Activated CD4-positive, alpha-beta memory T cell treated with anti-CD3 and anti-CD28 coated beads, Interleukin-2, amount 10 ng/mL, durations not matched to agents 7 days and 5 days (primary cell): ENCODE data around the gene ADAM22. TPM values are rescaled to one million over a fixed set of nuclear protein-coding genes. Genes with fewer than 3 reads are reported as not detected.

Experiments
- CTCF ChIA-PET: fragments of 350-600 bp; sonication (Branson Sonifier 250); formaldehyde crosslinking; loops from one replicate; lab custom pipeline; 2021; ENCODE audit warnings: antibody characterized with exemption, inconsistent platforms; lab: Charles Lee
- POLR2A ChIA-PET: fragments of 350-600 bp; sonication (Branson Sonifier 250); formaldehyde crosslinking; loops from one replicate; lab custom pipeline; 2021; ENCODE audit warnings: antibody characterized with exemption; lab: Charles Lee
- DNase-seq: peaks from one replicate; pipeline ENCODE4 v3.0.0-alpha.2; 2020
- H3K27ac Mint-ChIP-seq: one replicate; pipeline ENCODE4 v1.8.0; 2021; ENCODE audit warnings: mild to moderate bottlenecking, mixed read lengths
- H3K27me3 Mint-ChIP-seq: one replicate; pipeline ENCODE4 v1.8.0; 2021; ENCODE audit warnings: mixed read lengths
- H3K36me3 Mint-ChIP-seq: one replicate; pipeline ENCODE4 v1.8.0; 2021; ENCODE audit warnings: low read depth, mixed read lengths
- H3K4me1 Mint-ChIP-seq: one replicate; pipeline ENCODE4 v1.8.0; 2021; ENCODE audit warnings: mixed read lengths
- H3K4me3 Mint-ChIP-seq: one replicate; pipeline ENCODE4 v1.8.0; 2021; ENCODE audit warnings: mild to moderate bottlenecking, mixed read lengths
- H3K9me3 Mint-ChIP-seq: one replicate; pipeline ENCODE4 v1.8.0; 2021; ENCODE audit warnings: mixed read lengths
- total RNA-seq, 2 experiments: library from RNA; stranded (reverse); gene quantifications; one replicate each; pipeline ENCODE4 v1.2.3, GENCODE V29; 2021

Gene ADAM22
- total RNA-seq, 2 experiments from 2014 or later: 1.1 to 1.5 TPM

DNA sequence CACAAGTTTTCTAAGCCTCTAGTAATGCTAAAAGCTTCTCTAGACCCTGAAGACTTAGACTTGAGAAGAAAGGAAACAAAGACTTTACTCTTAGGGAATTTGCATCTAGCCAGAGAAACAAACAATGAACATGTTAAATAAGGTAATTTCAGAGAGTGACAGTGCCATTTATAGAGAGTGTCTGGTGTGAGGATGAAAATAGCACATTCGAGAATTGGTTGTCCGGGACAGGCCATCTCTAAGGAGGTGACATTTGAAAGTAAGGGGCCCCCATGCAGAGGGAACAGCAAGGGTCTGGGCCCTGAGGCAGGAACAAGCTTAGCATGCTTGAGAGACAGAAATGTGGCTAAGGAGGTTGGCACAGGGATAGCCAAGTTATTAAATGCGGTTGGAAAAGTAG, 48.1 kb downstream of the ADAM22 start:
- H3K4me1 Mint-ChIP-seq: no peaks in the 10 kb centered on the region
- no peaks in the 10 kb centered on the region for H3K9me3 Mint-ChIP-seq
- H3K27me3 Mint-ChIP-seq: no peaks in the 10 kb centered on the region
- ChIA-PET CTCF (no interaction called here), POLR2A (no interaction called here)
- no peak overlapping the region for H3K4me3 Mint-ChIP-seq
- H3K27ac Mint-ChIP-seq: no peak overlapping the region
- DNase-seq: no peak
- no peaks in the 10 kb centered on the region for H3K36me3 Mint-ChIP-seq

DNA sequence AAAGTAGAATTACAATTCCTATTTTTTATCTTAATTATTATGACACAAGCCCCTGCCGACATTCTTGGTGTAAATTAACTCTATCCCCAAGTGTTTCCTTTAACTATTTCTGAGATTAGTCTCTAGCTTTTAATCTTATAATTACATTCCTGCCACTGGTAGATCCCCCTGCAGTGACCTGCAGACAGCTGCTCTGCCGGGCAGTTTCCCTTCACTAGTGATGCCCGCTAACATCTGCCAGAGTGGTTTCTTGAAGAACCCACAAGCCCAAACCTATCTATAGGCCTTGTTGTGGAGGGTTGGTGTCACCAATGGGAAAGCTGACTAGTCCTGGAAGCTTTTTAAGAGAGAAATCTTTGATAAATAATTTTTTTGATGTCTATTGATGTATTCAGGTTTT, 50.0 kb downstream of the ADAM22 start:
- Mint-ChIP-seq H3K9me3 (no peaks in the 10 kb centered on the region), H3K27ac (no peak overlapping the region), H3K4me3 (no peak overlapping the region), H3K27me3 (no peaks in the 10 kb centered on the region), H3K4me1 (no peaks in the 10 kb centered on the region), H3K36me3 (no peaks in the 10 kb centered on the region)
- POLR2A ChIA-PET: interaction anchor here (0.6 kb wide), 1 partner anchor 193 kb away, joined by 3 read pairs; no protein-coding TSS in a partner anchor
- no peak for DNase-seq
- CTCF ChIA-PET: interaction anchor here (0.5 kb wide), 1 partner anchor 1057 kb away, joined by 3 read pairs; no protein-coding TSS in a partner anchor

DNA sequence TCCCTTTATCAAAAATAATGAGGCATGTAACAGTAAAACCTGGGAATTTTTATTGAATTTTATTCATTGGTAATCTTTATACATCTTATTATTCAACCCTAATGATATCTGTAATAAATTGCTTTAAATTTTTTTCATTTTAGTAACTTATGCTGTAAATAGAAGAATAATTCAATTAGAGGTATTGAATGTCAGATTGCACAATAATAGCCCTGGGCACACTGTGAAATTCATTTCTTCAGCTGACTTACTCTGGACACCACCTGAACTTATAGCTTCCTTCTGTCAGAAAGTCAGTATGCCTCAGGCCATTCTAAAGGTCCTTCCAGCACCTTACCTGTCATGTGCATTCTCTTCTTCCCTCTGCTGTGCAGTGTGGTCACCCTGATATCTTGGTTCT, 59.2 kb downstream of the ADAM22 start:
- Mint-ChIP-seq H3K27me3 (no peaks in the 10 kb centered on the region), H3K9me3 (no peaks in the 10 kb centered on the region), H3K4me3 (no peak overlapping the region), H3K4me1 (no peaks in the 10 kb centered on the region), H3K27ac (no peak overlapping the region), H3K36me3 (no peaks in the 10 kb centered on the region)
- POLR2A ChIA-PET: no interaction called here
- CTCF ChIA-PET: no interaction called here
- DNase-seq: no peak

DNA sequence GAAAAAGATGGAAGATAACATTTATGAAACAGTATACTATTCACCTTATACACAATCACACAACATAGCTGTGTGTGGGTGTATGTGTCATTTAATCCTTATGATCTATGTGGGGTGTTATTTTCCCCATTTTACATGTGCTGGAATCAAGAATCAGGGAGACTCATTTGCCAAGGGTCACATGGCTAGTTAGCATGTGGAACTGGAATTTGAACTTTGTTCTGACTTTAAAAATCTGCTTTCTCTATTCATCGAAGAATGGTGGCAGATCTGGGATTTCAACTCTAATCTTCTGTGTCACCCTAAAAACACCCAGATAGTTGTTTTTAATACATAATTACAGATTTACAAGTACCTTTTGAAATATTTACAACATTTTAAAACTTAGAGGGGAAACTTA, 65.2 kb downstream of the ADAM22 start:
- H3K9me3 Mint-ChIP-seq: no peaks in the 10 kb centered on the region
- no peaks in the 10 kb centered on the region for H3K27me3 Mint-ChIP-seq
- DNase-seq: no peak
- H3K36me3 Mint-ChIP-seq: no peaks in the 10 kb centered on the region
- no peaks in the 10 kb centered on the region for H3K4me1 Mint-ChIP-seq
- ChIA-PET POLR2A (no interaction called here), CTCF (no interaction called here)
- H3K4me3 Mint-ChIP-seq: no peak overlapping the region
- H3K27ac Mint-ChIP-seq: no peak overlapping the region

DNA sequence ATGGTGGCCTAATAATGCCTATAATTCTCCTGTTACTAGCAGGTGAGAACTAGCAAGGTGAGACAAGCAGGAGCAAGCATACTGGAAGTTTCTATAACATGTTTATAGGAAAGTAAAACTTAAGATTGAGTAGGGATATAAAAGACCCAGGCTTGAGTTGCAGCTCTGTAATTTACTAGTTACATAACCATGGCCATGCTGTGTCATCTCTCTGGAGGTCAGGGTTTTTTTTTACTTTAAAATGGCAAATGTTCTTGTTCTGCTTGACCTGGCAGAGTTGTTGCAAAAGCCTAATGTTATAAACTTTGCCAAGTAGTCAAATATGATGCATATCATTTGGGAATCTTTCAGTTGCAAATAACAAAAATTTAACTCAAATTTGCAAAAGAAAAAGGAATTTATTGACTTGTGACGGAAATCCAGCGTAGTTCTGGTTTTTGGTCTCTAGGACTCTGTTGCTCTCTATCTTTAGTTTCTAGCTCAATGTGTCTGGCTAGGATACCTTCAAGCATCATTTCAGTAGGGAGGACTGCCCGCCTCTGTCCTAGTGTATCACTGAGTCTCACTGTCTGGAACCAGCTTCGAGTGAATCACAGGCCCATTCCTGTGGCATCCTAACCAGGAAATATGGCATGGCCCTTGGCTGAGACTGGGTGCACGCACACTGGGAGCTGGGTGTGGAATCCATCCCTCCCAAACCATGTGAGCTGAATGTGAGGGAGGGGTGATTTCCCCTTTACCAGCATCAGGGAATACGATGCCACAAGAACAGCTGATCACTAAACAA, 67.9 kb downstream of the ADAM22 start:
- Mint-ChIP-seq H3K4me1 (no peaks in the 10 kb centered on the region), H3K9me3 (no peaks in the 10 kb centered on the region), H3K27me3 (no peaks in the 10 kb centered on the region), H3K36me3 (no peaks in the 10 kb centered on the region), H3K27ac (no peak overlapping the region), H3K4me3 (no peak overlapping the region)
- DNase-seq: no peak
- CTCF ChIA-PET: no interaction called here
- POLR2A ChIA-PET: no interaction called here

DNA sequence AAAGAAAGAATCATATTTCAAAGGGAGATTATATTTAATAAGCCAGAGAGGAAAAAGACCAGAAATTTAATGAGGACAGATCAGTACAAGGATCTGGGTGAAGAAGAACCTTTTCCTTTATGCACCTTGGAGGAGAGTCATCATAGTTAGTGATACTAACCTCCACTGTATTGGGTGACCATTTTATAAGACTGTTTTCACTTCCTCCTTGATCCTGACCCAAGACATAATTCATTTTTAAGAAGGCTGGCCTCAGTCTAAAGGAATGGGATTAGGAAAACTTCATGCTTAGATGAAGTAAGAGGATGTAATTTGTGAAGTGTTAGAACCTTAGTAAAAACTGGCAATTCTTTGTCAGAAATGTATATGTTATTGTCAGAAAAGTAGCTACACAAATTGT, 68.6 kb downstream of the ADAM22 start:
- H3K27ac Mint-ChIP-seq: no peak overlapping the region
- no peaks in the 10 kb centered on the region for H3K36me3 Mint-ChIP-seq
- ChIA-PET CTCF (no interaction called here), POLR2A (no interaction called here)
- H3K4me3 Mint-ChIP-seq: no peak overlapping the region
- H3K9me3 Mint-ChIP-seq: no peaks in the 10 kb centered on the region
- no peaks in the 10 kb centered on the region for H3K27me3 Mint-ChIP-seq
- H3K4me1 Mint-ChIP-seq: no peaks in the 10 kb centered on the region
- no peak for DNase-seq

DNA sequence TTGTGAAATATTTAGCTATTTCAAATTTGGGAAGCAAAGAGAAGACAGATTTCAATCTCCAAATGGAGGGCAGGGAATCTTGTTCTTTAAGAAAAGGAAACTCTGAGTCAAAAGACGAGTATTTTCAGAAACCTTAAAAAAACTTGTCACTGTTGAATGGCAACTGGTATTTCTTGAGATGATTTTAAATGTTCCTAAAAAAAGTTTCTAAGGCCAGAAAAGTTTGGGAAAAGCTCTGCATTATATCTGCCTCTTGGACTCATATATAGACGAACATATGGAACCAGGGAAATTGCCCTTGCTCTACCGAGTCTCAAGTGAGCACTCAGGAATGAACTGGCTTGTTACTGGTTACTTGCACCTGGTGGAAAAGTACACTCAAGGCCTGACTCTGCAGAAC, 69.5 kb downstream of the ADAM22 start:
- Mint-ChIP-seq H3K27ac (no peak overlapping the region), H3K4me3 (no peak overlapping the region), H3K9me3 (no peaks in the 10 kb centered on the region), H3K36me3 (no peaks in the 10 kb centered on the region), H3K27me3 (no peaks in the 10 kb centered on the region), H3K4me1 (no peaks in the 10 kb centered on the region)
- ChIA-PET CTCF (no interaction called here), POLR2A (no interaction called here)
- DNase-seq: no peak

DNA sequence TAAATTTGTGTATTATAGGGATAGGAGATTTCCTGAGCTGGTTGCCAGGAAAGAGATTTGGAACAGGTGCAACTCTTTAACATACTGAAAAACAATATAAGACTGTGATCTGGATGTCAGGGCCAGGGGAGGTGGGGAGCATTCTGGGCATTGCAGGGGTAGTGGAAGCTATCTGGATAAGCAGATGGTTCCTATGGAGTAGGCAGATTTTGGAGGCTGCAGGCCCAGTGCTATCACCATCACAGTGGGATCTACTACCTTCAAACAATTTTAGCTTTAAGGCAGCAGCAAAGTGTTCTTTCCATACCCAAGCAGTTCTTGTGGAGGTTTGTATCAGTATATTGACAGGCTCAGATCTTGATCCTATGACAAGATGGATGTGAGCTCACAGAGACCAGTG, 71.1 kb downstream of the ADAM22 start:
- POLR2A ChIA-PET: no interaction called here
- H3K4me1 Mint-ChIP-seq: no peaks in the 10 kb centered on the region

DNA sequence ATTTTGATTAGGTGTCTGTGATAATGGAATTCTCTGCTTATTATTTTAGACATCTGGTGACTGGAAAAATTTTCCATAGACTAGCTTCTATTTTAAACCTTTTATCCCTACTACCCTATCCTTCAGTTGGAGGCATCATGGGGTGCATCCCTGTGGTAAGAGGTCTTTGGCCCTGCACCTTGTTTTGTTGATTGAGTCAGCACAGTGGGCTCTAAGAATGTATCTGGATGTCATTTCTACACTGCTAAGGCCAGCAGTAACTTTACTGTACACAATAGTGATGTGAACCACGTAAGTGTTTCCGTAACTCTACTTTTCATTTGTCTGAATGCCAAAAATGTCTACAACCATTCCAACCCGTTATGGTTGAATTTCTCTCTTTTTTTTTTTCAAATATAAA, 75.6 kb downstream of the ADAM22 start:
- DNase-seq: no peak
- Mint-ChIP-seq H3K27me3 (no peaks in the 10 kb centered on the region), H3K4me1 (no peaks in the 10 kb centered on the region), H3K9me3 (no peaks in the 10 kb centered on the region), H3K4me3 (no peak overlapping the region), H3K27ac (no peak overlapping the region), H3K36me3 (no peaks in the 10 kb centered on the region)
- ChIA-PET CTCF (no interaction called here), POLR2A (no interaction called here)

More for the DNA sequence above, 71.1 kb downstream of the ADAM22 start:
- H3K9me3 Mint-ChIP-seq: no peaks in the 10 kb centered on the region
- no peaks in the 10 kb centered on the region for H3K27me3 Mint-ChIP-seq
- no peak for DNase-seq
- no peaks in the 10 kb centered on the region for H3K36me3 Mint-ChIP-seq
- CTCF ChIA-PET: no interaction called here
- no peak overlapping the region for H3K4me3 Mint-ChIP-seq
- H3K27ac Mint-ChIP-seq: no peak overlapping the region

DNA sequence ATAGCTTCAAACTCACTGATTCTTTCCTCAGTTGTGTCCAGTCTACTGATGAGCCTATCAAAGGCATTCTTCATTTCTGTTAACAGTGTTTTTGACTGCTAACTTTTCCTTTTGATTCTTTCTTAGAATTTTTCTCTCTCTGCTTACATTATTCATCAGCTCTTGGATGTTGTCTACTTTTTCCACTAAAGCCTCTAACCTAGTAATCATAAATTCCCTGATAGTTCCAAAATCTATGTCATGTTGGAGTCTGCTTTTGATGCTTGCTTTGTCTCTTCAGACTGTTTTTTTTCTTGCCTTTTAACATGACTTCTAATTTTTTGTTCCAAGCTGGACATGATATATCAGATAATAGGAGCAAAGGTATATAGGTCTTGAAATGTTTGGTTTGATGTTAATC, 78.0 kb downstream of the ADAM22 start:
- H3K36me3 Mint-ChIP-seq: no peaks in the 10 kb centered on the region
- H3K4me3 Mint-ChIP-seq: no peak overlapping the region
- H3K27me3 Mint-ChIP-seq: no peaks in the 10 kb centered on the region
- POLR2A ChIA-PET: no interaction called here
- H3K4me1 Mint-ChIP-seq: no peaks in the 10 kb centered on the region
- no peaks in the 10 kb centered on the region for H3K9me3 Mint-ChIP-seq
- H3K27ac Mint-ChIP-seq: no peak overlapping the region
- CTCF ChIA-PET: no interaction called here
- DNase-seq: no peak

DNA sequence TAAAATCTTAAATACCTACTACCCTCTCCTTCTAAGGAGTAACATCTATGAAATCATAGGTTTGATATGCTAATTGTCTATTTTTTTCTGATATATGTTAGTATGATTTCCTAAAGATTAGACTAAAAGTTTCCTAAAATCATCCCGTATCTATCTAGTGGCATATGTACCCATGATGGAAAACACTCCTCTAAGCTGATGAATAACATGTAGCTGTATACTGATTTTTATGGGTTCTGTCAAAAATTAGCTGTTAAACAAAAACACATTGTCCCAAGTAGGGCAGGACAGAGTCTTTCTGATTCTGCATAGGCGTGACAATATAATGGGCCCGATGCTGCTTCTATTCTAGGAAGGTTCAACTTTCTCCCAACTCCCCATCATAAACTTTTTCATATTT, 79.9 kb downstream of the ADAM22 start:
- Mint-ChIP-seq H3K4me1 (no peaks in the 10 kb centered on the region), H3K4me3 (no peak overlapping the region), H3K9me3 (no peaks in the 10 kb centered on the region), H3K27me3 (no peaks in the 10 kb centered on the region), H3K36me3 (no peaks in the 10 kb centered on the region), H3K27ac (no peak overlapping the region)
- ChIA-PET POLR2A (no interaction called here), CTCF (no interaction called here)
- no peak for DNase-seq

DNA sequence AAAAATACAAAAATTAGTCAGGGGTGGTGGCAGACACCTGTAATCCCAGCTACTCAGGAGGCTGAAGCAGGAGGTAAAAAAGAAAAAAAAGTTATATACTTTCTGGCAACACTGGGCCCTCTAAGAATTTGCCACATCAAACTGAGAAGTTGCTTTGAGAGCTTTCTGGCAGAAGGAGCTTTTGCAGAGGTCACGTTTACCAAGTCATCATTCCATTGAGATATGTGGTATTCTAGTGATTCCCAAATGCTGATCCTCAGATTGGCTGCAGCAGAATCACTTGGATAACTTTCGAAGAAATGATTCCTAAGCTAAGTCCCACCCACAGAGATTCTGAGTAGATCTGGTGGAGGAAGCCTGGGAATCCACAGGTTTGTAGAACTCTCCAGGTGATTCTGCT, 80.5 kb downstream of the ADAM22 start:
- DNase-seq: no peak
- Mint-ChIP-seq H3K27ac (no peak overlapping the region), H3K9me3 (no peaks in the 10 kb centered on the region), H3K4me1 (no peaks in the 10 kb centered on the region), H3K36me3 (no peaks in the 10 kb centered on the region), H3K4me3 (no peak overlapping the region), H3K27me3 (no peaks in the 10 kb centered on the region)
- ChIA-PET CTCF (no interaction called here), POLR2A (no interaction called here)

DNA sequence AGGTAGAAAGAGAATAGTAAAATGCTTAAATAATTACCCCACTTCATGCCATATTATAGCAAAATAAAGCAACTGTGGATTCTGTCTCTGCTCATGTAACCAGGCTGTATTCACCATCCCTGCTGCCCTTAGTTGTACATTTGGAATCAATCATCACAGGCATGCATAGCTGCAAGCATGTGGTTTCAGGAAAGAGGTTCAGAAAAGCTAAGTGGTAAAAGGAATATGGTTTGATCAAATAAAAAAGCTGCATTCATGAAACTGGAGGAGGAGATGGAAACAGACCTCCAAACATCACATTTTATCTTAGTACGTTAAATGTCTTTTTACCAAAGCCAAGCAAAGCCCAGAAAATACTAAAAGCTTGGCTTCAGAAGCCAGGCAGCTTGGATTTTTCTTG, 81.3 kb downstream of the ADAM22 start:
- Mint-ChIP-seq H3K36me3 (no peaks in the 10 kb centered on the region), H3K4me3 (no peak overlapping the region), H3K9me3 (no peaks in the 10 kb centered on the region), H3K27me3 (no peaks in the 10 kb centered on the region), H3K4me1 (no peaks in the 10 kb centered on the region), H3K27ac (no peak overlapping the region)
- DNase-seq: no peak
- ChIA-PET POLR2A (no interaction called here), CTCF (no interaction called here)

DNA sequence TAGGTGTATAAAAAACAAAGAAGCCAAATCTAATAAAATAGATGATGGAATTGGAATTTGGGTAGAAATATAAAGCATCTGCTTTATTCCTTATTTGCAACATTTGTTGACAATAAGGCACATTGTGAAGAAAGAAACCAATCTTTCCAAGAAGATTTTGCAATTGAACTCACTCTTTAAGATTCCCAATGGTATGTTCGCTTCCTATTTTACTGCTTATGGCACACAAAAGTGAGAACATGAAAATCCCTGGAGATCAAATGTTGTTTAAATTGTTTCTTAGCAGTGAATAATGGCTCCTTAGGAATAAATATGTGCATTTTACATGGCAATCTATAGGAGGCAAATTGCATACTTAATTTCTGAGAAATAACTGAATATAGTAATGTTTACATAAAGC, 84.5 kb downstream of the ADAM22 start:
- Mint-ChIP-seq H3K9me3 (no peaks in the 10 kb centered on the region), H3K36me3 (no peaks in the 10 kb centered on the region), H3K4me3 (no peak overlapping the region), H3K27ac (no peak overlapping the region), H3K27me3 (no peaks in the 10 kb centered on the region), H3K4me1 (no peaks in the 10 kb centered on the region)
- DNase-seq: no peak
- ChIA-PET POLR2A (no interaction called here), CTCF (no interaction called here)
